ENCODE measurements around the gene LPCAT1. TPM values are rescaled to one million over a fixed set of nuclear protein-coding genes. Genes with fewer than 3 reads are reported as not detected.

The LPCAT1 gene
- total RNA-seq, 5 donors from 2014 or later (not counting 1 experiment from before 2014, with no cell fraction given), result 27.9 to 57.7 (median 50.3) TPM

DNA sequence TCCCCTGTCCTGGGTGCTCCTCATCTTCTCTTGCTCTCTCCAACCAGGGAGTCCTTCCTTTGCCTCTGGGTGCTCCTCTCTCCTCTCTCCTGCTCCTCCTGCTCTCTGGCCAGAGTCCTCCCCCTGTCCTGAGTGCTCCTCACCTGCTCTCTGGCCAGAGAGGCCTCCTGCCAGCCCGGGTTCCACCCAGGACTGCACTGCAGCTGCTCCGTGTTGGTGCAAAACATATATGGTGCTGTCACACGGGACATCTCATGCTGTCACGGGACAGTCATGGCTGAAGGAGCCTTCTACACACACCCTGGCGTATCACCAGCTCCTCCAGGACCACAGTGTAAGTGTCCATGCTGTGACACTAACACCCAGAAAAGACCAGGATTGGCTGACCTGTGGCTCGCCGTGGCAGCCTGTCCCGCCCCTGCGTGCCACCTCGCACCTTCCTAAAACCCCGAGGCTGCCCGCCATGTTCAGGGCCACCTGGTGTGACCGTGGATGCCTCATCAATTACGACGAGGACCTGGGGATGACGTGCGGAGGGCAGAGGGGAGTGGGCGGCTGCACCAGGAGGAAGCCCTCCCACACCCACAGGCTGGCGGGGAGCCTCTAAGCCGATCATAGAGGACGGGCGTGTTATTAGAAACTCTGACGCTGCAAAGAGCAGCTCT lies 50.7 kb downstream of the LPCAT1 start:
- Histone ChIP-seq H3K4me1 (ENCODE audit: control insufficient read depth in 1 of 2, extremely low read depth in 1 of 2, insufficient read depth in 2 of 2, low read length in 2 of 2) (no peaks in the 10 kb centered on the region), H3K36me3 (ENCODE audit: control insufficient read depth in 2 of 2, extremely low read depth in 1 of 2, insufficient read depth in 1 of 2, low read length in 1 of 2) (peaks cover 33 to 69% of the 10 kb centered on the region in 2 donors), H3K4me3 (ENCODE audit: control insufficient read depth in 1 of 2, extremely low read depth in 1 of 2, low read length in 1 of 2) (no peak overlapping the region), H3K9me3 (no peaks in the 10 kb centered on the region), H3K27me3 (replicated peaks in 1 of 2; ENCODE audit: control insufficient read depth in 2 of 2, extremely low read depth in 1 of 2, insufficient read depth in 2 of 2, low read length in 1 of 2) (no peaks in the 10 kb centered on the region), H3K27ac (ENCODE audit: low read length) (no peak overlapping the region)
- Mint-ChIP-seq H3K9me3 (no peaks in the 10 kb centered on the region), H3K36me3 (peaks cover 35% of the 10 kb centered on the region), H3K27ac (no peak overlapping the region), H3K4me3 (no peak overlapping the region), H3K27me3 (no peaks in the 10 kb centered on the region), H3K4me1 (no peaks in the 10 kb centered on the region)
- 95% methylated on average over 17 of the region's 23 CpGs for WGBS (ENCODE audit: insufficient coverage)
- ATAC-seq (replicated peaks in 1 of 4), result no peak
- CTCF ChIA-PET, result no interaction called here
- POLR2A ChIA-PET, result no interaction called here
- DNase-seq, result peak in 1 of 35 experiments; percentile 22

DNA sequence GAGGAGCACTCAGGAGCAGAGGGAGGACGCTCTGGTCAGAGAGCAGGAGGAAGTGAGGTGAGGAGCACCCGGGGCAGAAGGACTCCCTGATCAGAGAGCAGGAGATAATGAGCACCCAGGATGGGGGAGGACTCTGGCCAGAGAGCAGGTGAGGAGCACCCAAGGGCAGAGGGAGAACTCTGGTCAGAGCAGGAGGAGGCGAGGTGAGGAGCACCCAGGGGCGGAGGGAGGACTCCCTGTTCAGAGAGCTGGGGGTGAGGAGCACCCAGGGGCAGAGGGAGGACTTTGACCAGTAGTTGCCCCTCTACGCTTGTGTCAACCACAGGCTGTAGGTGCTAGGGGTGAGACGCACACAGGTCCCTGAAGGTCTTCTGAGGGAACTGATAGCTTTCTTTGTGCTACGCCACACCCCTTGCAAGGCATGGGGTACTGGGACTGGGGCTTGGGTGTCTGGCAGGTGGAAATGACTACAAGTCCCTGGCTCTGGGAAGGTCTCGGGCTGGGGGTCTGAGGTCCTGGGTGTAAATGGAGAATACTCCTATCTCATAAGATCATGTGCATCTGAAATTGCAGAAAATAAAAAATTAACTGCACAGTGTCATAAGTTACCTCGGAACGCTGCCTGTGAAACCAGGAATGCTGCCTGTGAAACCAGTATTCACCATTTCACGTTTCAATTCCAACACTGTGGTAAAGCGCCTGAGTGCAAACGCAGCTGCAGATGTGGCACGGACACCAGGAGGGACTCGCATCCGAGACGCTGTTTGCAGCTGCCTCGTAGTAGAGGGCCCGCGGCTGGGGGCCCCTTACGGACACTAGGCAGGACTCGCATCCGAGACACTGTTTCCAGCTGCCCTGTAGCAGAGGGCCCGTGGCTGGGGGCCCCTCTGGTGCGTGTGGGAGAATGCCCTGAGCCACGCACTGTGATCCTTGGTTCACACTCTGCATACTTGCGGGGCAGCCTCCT lies 51.5 kb downstream of the LPCAT1 start:
- ATAC-seq (replicated peaks in 1 of 4) (no peak), DNase-seq (peak in 1 of 35 experiments; percentile 13)
- no peak overlapping the region for H3K4me3 ChIP-seq (ENCODE audit: control insufficient read depth in 1 of 2, extremely low read depth in 1 of 2, low read length in 1 of 2)
- H3K27me3 ChIP-seq (replicated peaks in 1 of 2; ENCODE audit: control insufficient read depth in 2 of 2, extremely low read depth in 1 of 2, insufficient read depth in 2 of 2, low read length in 1 of 2), result no peaks in the 10 kb centered on the region
- H3K4me1 Mint-ChIP-seq, result no peaks in the 10 kb centered on the region
- no peak overlapping the region for H3K27ac ChIP-seq (ENCODE audit: low read length)
- H3K4me3 Mint-ChIP-seq, result no peak overlapping the region
- H3K27me3 Mint-ChIP-seq, result no peaks in the 10 kb centered on the region
- POLR2A ChIA-PET, result no interaction called here
- 95% methylated on average over 25 of the region's 27 CpGs for WGBS (ENCODE audit: insufficient coverage)
- peaks cover 35% of the 10 kb centered on the region for H3K36me3 Mint-ChIP-seq
- no peak overlapping the region for H3K27ac Mint-ChIP-seq
- no peaks in the 10 kb centered on the region for H3K9me3 ChIP-seq
- CTCF ChIA-PET, result no interaction called here
- no peaks in the 10 kb centered on the region for H3K4me1 ChIP-seq (ENCODE audit: control insufficient read depth in 1 of 2, extremely low read depth in 1 of 2, insufficient read depth in 2 of 2, low read length in 2 of 2)
- H3K9me3 Mint-ChIP-seq, result no peaks in the 10 kb centered on the region
- peaks cover 33 to 66% of the 10 kb centered on the region in 2 donors for H3K36me3 ChIP-seq (ENCODE audit: control insufficient read depth in 2 of 2, extremely low read depth in 1 of 2, insufficient read depth in 1 of 2, low read length in 1 of 2)

DNA sequence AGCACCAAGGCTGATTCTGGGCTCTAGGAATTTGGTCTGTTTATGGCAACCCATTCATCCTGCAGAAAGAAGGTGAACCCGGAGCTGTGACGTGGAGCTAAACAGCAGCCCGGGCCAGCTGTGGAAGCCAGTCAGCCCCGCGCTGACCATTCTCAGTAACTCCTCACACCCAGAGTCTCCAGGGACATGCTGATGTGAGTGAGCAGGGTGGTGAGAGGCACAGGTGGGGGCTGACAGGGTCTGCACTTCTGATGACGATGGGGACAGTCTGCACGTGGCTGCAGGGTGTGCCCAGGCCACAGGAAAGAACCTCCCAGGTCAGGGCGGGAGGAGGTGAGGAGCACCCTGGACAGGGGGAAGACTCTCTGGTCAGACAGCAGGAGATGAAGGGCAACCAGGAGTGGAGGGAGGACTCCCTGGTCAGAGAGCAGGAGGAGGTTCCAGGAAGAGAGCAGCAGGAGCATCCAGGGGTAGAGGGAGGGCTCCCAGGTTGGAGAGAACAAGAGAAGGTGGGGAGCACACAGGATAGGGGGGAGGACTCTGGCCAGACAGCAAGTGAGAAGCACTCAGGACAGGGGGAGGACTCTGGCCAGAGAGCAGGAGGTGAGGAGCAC lies 52.4 kb downstream of the LPCAT1 start:
- peak in 1 of 35 experiments; percentile 19 for DNase-seq
- Histone ChIP-seq H3K36me3 (ENCODE audit: control insufficient read depth in 2 of 2, extremely low read depth in 1 of 2, insufficient read depth in 1 of 2, low read length in 1 of 2) (peaks cover 29 to 58% of the 10 kb centered on the region in 2 donors), H3K27me3 (replicated peaks in 1 of 2; ENCODE audit: control insufficient read depth in 2 of 2, extremely low read depth in 1 of 2, insufficient read depth in 2 of 2, low read length in 1 of 2) (no peaks in the 10 kb centered on the region), H3K27ac (ENCODE audit: low read length) (no peak overlapping the region), H3K4me3 (ENCODE audit: control insufficient read depth in 1 of 2, extremely low read depth in 1 of 2, low read length in 1 of 2) (no peak overlapping the region), H3K9me3 (no peaks in the 10 kb centered on the region), H3K4me1 (ENCODE audit: control insufficient read depth in 1 of 2, extremely low read depth in 1 of 2, insufficient read depth in 2 of 2, low read length in 2 of 2) (no peaks in the 10 kb centered on the region)
- Mint-ChIP-seq H3K27me3 (no peaks in the 10 kb centered on the region), H3K27ac (no peak overlapping the region), H3K9me3 (no peaks in the 10 kb centered on the region), H3K4me3 (no peak overlapping the region), H3K36me3 (peaks cover 28% of the 10 kb centered on the region), H3K4me1 (no peaks in the 10 kb centered on the region)
- ChIA-PET CTCF (no interaction called here), POLR2A (no interaction called here)
- ATAC-seq (replicated peaks in 1 of 4), result no peak
- 85% methylated on average over 3 of the region's 8 CpGs for WGBS (ENCODE audit: insufficient coverage)

DNA sequence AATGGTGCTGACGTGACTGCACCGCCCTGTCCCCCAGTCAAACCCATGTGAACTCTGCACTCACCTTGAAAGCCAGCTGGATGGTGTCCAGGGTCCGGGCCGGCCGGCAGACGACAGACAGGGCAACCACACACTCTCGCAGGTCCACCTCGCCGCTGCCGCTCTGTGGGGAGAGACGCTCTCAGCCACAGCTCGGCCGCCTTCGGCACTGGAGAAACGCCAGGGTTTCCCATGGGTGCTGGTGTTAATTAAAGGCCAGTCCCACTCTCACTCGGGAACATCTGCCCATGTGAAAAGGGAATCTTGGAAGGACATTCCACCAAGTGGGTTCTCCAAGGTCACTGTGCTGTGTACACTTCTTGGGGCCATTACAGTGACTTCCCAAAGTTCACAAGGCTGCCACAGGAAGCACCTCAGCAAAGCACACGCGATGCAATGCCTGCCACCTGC lies 53.0 kb downstream of the LPCAT1 start:
- ChIA-PET POLR2A (no interaction called here), CTCF (interaction anchor here in 1 of 2 donors (0.6 kb wide), 1 partner anchor 30 kb away, joined by 3 read pairs; no protein-coding TSS in a partner anchor)
- H3K4me1 Mint-ChIP-seq, result no peaks in the 10 kb centered on the region
- H3K36me3 Mint-ChIP-seq, result peaks cover 34% of the 10 kb centered on the region
- DNase-seq (peak in 1 of 35 experiments; percentile 3), ATAC-seq (replicated peaks in 1 of 4) (no peak)
- 94% methylated on average over 5 of the region's 18 CpGs for WGBS (ENCODE audit: insufficient coverage)
- H3K27ac ChIP-seq (ENCODE audit: low read length), result no peak overlapping the region
- H3K27me3 ChIP-seq (replicated peaks in 1 of 2; ENCODE audit: control insufficient read depth in 2 of 2, extremely low read depth in 1 of 2, insufficient read depth in 2 of 2, low read length in 1 of 2), result no peaks in the 10 kb centered on the region
- no peak overlapping the region for H3K4me3 Mint-ChIP-seq
- H3K9me3 ChIP-seq, result no peaks in the 10 kb centered on the region
- H3K4me1 ChIP-seq (ENCODE audit: control insufficient read depth in 1 of 2, extremely low read depth in 1 of 2, insufficient read depth in 2 of 2, low read length in 2 of 2), result no peaks in the 10 kb centered on the region
- H3K9me3 Mint-ChIP-seq, result no peaks in the 10 kb centered on the region
- no peak overlapping the region for H3K27ac Mint-ChIP-seq
- peaks cover 23 to 57% of the 10 kb centered on the region in 2 donors for H3K36me3 ChIP-seq (ENCODE audit: control insufficient read depth in 2 of 2, extremely low read depth in 1 of 2, insufficient read depth in 1 of 2, low read length in 1 of 2)
- no peak overlapping the region for H3K4me3 ChIP-seq (ENCODE audit: control insufficient read depth in 1 of 2, extremely low read depth in 1 of 2, low read length in 1 of 2)
- H3K27me3 Mint-ChIP-seq, result no peaks in the 10 kb centered on the region

DNA sequence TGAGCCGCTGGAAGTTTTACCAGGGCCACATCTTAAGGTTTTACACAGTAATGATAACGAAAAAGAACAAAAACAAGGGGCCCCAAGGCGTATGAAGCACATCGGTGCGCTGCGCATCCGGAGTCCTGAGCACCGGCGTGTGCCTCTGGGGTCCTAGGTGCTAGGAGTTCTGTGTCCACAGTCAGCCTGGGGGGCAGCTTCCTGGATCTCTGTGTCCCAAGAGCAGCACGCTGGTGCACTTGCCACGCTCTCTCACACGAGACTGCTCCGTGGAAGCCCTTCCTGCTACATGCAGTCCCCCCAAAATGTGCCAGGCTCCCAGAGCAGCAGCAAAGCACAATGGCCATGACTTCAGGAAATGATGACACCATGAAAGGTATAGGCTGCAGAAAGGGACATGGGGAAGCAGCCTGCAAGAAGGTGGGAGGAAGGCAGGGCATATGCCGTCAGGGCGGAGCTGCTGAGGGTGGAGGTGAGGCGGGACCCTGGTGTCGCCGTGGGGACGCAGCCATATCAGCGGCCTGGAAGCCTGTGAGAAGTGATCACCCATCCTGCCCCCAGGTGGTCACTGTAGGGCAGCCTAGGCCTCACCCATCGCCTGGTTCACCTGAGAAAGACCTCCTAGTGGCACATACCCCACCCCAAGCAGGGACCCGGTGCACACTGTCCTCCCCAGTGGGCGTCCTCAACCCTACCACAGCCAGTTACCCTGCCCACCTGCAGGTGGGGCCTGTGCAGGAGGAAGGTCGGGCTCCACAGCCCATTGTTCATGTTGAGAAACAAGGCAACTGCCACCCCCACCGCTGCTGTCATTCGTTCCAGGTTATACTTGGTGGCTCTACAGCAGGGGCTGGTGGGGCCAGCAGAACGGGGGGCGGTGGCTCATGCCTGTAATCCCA lies 54.9 kb downstream of the LPCAT1 start:
- Histone ChIP-seq H3K36me3 (ENCODE audit: control insufficient read depth in 2 of 2, extremely low read depth in 1 of 2, insufficient read depth in 1 of 2, low read length in 1 of 2) (peaks cover 21 to 46% of the 10 kb centered on the region in 2 donors), H3K27me3 (replicated peaks in 1 of 2; ENCODE audit: control insufficient read depth in 2 of 2, extremely low read depth in 1 of 2, insufficient read depth in 2 of 2, low read length in 1 of 2) (no peaks in the 10 kb centered on the region), H3K9me3 (no peaks in the 10 kb centered on the region), H3K4me1 (ENCODE audit: control insufficient read depth in 1 of 2, extremely low read depth in 1 of 2, insufficient read depth in 2 of 2, low read length in 2 of 2) (no peaks in the 10 kb centered on the region), H3K27ac (ENCODE audit: low read length) (no peak overlapping the region), H3K4me3 (ENCODE audit: control insufficient read depth in 1 of 2, extremely low read depth in 1 of 2, low read length in 1 of 2) (no peak overlapping the region)
- no peak overlapping the region for H3K27ac Mint-ChIP-seq
- no peaks in the 10 kb centered on the region for H3K4me1 Mint-ChIP-seq
- POLR2A ChIA-PET, result no interaction called here
- WGBS (ENCODE audit: insufficient coverage), result 94% methylated on average over 27 of the region's 28 CpGs
- no peaks in the 10 kb centered on the region for H3K27me3 Mint-ChIP-seq
- peaks cover 39% of the 10 kb centered on the region for H3K36me3 Mint-ChIP-seq
- CTCF ChIA-PET, result no interaction called here
- ATAC-seq (replicated peaks in 1 of 4) (peak in 1 of 4 experiments; percentile 9), DNase-seq (peak in 1 of 35 experiments; percentile 21)
- no peak overlapping the region for H3K4me3 Mint-ChIP-seq
- no peaks in the 10 kb centered on the region for H3K9me3 Mint-ChIP-seq

Measured in T-cell (primary cell).